HG03095 (cell line): ENCODE data around the gene ST3GAL2.
"Not testable (repeated sequence)": the region's sequence is repeated elsewhere in the genome, so short reads cannot be mapped to it uniquely, and the experiment has no call there.

Source experiments
- ATAC-seq: cut with Tn5 transposase; IDR thresholded peaks from one replicate; pipeline ENCODE4 v1.9.1; 2021; ENCODE audit warnings: moderate library complexity; ENCODE audit not compliant: unreplicated experiment

The ST3GAL2 gene

DNA sequence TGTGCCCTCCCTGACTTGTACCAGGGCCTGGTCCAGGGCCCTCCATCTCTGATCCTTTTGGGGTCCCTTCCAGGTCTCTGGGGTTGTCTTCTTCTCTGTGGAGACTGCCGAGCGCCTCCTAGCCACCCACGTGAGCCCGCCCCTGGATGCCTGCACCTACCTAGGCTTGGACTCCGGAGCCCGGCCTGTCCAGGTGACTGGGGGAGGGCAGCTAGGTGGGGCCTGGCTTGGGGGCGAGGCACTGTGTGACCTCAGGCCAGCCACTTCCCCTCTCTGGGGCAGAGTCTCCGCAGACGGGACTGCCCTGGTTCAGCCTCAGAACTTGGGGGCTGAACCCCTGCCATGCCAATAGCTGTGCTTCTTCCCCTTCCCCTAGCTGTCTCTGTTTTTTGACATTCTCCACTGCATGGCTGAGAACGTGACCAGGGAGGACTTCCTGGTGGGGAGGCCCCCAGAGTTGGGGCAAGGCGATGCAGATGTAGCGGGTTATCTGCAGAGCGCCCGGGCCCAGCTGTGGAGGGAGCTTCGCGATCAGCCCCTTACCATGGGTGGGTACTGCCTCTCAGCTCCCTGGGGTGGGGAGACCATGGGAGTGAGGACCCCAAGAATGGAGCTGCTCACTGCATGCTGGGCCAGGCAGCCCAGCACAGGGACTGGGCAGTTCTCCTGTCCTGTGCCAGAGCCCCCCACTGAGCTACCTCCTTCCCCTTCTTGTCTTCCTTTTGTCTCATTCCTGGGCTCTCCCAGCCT is 30.1 kb upstream of the ST3GAL2 start:
- no peak for ATAC-seq

GRCh38 chr16:70467608-70468007 is 28.7 kb upstream of the ST3GAL2 start:
- no peak for ATAC-seq

- no peak for ATAC-seq
These were observed 28.2 kb upstream of the ST3GAL2 start for GRCh38 chr16:70467113-70467512.

DNA sequence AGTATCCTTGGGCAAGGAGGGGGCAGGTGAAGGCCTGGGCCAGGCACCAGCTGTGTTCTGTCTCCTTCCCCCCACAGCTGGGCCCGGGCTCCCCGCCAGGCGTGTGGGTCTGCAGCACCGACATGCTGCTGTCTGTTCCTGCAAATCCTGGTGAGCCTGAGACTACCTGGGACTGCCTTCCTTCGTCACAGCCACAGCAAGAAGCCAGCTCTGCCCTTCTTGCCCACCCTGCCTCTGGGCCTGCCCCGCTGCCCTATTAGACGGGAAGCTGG is 27.8 kb upstream of the ST3GAL2 start:
- ATAC-seq = no peak

- ATAC-seq = no peak
These were observed 27.3 kb upstream of the ST3GAL2 start for GRCh38 chr16:70465999-70466804.

DNA sequence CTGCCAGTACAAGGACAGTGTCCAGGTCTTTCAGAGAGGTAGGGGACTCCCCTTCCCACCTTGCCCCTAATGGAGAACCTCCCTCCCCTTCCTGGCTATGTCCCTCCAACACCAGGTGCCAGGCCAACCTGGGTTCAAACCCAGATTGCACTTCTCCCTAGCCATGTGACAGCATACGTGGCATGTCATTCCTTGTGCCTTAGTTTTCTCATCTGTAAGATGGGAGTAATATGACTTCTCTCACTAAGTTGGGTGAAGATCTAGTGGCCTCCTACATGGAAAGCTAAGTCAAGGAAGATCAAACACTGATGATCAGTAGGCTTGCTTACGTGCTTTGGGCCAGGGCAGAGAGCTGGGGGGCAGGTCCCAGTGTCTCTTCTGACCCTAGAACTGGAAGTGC is 24.3 kb upstream of the ST3GAL2 start:
- no peak for ATAC-seq

GRCh38 chr16:70460737-70461261 is 21.9 kb upstream of the ST3GAL2 start:
- ATAC-seq = no peak

DNA sequence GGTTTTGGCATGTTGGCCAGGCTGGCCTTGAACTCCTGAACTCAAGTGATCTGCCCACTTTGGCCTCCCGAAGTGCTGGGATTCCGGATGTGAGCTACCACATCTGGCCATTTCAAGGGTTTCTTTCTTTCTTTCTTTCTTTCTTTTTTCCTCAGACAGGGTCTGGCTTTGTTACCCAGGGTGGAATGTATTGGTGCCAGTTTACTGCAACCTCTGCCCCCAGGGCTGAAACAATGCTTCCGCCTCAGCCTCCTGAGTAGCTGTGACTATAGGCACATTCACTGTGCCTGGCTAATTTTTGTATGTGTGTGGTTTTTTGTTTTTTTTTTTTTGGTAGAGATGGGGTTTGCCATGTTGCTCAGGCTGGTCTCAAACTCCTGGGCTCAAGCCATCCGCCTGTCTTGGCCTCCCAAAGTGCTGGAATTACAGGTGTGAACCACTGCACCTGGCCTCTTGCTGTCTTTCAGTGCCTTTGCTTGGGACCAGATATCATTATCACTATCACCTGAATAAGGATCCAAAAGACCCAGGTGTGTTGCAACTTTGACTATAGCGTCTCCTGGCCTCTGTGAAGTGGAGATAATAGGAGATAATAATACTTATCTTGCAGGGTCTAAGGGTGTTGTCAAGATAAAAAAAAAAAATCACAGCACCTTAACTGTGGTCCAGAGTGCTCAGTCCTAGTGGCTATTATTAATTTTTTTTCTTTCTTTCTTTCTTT is 18.7 kb upstream of the ST3GAL2 start:
- no peak for ATAC-seq

- ATAC-seq = no peak
These were observed 17.0 kb upstream of the ST3GAL2 start for GRCh38 chr16:70455910-70456309.

DNA sequence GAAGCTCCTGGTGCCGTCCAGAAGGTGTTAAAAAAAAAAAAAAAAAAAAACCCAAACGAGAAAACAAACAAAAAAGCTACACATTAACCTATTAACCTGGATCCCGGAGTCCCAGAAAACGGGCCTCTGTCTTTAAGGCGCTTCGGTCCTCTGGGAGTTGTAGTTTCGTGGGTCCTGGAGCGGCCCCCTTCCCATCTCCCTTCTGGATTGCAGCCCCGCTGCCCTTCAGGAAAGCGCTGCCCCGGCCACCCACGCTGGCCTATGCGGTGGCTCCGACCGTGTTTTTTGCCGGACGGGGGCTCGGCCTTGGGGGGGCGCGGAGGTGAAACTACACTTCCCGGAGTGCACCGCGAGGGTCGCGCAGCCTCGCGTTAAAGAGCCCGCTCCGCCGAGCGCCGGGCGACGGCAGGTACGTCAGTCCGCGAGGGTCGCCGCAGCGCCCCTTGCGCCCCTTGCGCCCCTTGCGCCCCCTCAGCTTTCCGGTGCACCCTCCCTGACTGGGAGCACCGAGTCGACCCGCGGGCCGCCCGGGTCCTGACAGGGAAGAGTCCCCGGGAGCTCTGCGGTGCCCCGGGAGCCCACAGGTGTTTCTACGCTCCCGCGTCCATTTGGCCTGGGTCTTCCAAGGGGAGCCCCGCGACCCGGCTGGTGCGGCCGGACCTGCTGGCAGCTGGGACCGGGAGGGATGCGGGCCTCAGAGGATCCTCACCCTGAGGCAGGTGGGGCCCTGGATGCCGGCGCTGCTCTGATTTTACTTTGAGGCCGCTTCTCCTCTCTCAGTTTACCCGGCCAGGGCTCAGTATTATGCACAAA is 15.5 kb upstream of the ST3GAL2 start, which contains the start of gene FCSK:
Gene FCSK, plus strand, starts transcription at position 374 of the 813 bp plus-strand sequence. CDS start 8,596 bp downstream, outside the sequence.
- peak; percentile 73 for ATAC-seq

GRCh38 chr16:70453892-70454221 is 15.0 kb upstream of the ST3GAL2 start:
- ATAC-seq = no peak

DNA sequence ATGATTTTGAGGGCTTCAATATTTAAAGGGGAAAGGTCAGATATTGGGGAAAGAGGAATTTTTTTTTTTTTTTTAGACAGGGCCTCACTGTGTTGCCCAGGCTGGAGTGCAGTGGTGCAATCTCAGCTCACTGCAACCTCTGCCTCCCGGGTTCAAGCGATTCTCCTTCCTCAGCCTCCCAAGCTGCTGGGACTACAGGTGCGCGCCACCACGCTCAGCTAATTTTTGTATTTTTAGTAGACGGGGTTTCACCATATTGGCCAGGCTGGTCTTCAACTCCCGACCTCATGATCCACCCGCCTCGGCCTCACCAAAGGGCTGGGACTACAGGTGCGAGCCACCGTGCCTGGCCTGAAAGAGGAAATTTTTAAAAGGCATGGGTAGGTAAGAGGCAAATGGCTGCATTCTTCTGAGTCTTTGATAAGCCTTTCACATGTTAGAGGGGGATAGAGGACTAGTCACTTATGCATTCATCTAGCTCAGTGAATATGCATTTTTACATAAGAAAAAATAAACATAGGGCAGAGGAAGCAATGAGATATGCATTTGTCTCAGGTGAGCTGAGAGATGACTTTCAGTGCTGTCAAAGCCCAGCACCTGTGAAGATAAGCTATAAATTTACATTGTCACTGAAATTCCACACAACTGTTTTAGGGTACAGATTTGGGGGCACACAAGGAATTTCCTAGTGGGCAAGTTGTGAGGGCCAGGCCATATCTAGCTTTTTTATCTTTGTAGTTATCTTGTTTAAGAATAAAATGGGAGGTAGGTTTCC is 14.4 kb upstream of the ST3GAL2 start:
- ATAC-seq = no peak

DNA sequence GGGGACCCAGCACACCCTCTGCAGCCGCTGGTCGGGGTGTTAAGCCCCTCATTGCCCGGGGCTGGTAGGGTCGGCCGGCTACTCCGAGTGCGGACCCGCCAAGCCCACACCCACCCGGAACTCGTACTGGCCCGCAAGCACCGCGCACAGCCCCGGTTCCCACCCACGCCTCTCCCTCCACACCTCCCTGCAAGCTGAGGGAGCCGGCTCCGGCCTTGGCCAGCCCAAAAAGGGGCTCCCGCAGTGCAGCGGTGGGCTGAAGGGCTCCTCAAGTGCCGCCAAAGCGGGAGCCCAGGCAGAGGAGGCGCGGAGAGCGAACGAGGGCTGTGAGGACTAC is 12.1 kb upstream of the ST3GAL2 start:
- not testable (repeated sequence) for ATAC-seq

DNA sequence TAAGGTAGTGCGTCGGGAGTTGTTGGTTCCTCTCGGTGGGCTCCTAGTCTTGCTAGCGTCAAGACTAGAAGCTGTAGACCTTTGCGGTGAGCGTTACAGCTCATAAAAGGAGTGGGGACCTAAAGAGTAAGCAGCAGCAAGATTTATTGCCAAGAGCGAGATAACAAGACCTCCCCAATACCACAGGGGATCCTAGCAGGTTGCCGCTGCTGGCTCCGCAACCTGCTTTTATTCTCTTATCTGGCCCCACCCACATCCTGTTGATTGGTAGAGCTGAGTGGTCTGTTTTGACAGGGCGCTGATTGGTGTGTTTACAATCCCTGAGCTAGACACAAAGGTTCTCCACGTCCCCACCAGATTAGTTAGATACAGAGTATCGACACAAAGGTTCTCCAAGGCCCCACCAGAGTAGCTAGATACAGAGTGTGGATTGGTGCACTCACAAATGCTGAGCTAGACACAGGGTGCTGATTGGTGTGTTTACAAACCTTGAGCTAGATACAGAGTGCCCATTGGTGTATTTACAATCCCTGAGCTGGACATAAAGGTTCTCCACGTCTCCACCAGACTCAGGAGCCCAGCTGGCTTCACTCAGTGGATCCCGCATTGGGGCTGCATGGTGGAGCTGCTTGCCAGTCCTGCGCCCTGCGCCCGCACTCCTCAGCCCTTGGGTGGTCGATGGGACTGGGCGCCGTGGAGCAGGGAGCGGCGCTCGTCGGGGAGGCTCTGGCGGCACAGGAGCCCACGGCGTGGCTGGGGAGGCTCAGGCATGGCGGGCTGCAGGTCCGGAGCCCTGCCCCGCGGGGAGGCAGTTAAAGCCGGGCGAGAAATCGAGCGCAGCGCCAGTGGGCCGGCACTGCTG is 11.5 kb upstream of the ST3GAL2 start:
- not testable (repeated sequence) for ATAC-seq

DNA sequence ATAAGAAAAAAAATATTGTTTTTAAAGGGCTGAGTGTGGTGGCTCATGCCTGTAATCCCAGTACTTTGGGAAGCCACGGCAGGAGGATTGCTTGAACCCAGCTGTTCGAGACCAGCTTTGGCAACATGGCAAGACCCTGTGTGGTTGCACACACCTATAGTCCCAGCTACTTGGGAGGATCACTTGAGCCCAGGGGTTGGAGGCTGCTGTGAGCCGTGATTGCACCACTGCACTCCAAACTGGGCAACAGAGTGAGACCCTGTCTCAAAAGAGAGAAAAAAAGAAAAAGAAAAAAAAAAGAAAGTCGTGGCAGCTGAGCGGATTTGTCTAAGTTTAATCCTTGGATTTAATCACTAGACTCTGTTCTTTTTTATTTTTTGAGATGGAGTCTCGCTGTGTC is 9.2 kb upstream of the ST3GAL2 start:
- no peak for ATAC-seq

DNA sequence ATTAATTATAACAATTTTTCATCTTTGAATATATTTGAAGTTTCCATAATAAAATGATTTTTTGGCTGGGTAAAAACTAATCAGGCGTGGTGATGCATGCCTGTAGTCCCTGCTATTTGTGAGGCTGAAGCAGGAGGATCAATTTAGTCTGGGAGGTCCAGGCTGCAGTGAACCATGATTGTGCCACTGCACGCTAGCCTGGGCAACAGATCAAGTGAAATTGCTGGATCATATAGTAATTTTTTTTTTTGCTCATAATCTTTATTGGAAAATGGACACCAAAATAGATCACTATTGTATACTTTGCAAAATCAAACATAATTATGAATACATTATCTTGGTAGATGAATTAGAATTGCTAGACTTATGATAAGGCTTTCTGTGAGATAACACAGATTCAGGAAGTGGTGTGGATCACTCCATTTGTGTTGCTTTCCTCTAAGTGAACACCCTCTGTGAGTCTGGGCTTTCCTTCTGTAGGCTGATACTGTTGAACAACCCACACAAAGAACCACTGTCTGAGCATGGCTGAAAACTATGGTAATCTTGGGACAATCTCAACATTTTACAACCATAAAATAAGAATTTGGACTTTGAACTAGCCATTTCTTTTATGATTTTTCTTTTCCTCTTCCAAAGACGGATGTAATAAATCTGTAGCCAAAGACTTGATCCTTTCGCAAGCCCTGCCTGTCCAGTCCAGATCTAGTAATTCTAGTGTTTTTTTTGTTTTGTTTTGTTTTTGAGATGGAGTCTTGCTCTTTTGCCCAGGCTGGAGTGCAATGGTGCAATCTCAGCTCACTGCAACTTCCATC is 5.6 kb upstream of the ST3GAL2 start:
- no peak for ATAC-seq

GRCh38 chr16:70442344-70442743 is 3.4 kb upstream of the ST3GAL2 start:
- no peak for ATAC-seq

DNA sequence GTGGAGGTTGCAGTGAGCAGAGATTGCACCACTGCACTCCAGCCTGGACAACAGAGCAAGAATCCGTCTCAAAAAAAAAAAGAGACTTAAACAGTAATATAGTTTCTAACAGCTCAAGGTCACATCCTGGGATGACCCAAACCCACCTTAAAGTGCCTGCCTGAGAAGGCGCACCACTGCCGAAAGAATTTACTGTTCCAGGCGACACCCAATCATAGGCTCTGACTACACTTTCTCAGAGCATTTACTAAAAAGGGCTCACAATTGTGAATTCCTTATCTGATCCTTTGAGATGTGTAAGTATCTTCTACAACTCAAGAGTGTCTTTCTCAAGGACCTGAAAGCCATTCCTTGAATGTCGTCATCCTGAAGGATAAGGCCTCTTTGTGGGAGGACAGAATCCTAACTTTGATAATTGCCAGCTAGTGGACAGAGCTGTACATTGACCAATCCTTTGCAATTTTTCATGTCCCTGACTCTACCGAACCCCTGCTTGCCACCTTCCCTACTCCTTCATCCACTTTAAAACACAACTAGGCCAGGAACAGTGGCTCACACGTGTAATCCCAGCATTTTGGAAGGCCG is 2.6 kb upstream of the ST3GAL2 start:
- no peak for ATAC-seq
